Karpas-422 (cell line): ENCODE results near the gene SFI1. TPM values are rescaled to one million over a fixed set of nuclear protein-coding genes. Genes with fewer than 3 reads are reported as not detected.

Experiments
- DNase-seq: peaks from one replicate; pipeline ENCODE4 v3.0.0-alpha.2; 2015
- H2AFZ ChIP-seq: fragments of 200-600 bp; sonication (generic); 2 replicates; pipeline ENCODE4 v1.6.1; 2014; ENCODE audit warnings: antibody characterized with exemption, low read length, mixed read lengths
- H3K27ac ChIP-seq: fragments of 200-600 bp; sonication (generic); 2 replicates; pipeline ENCODE4 v1.5.1; 2014; ENCODE audit warnings: mild to moderate bottlenecking, low read length, moderate library complexity
- H3K27me3 ChIP-seq: fragments of 200-600 bp; sonication (generic); 2 replicates; pipeline ENCODE4 v1.6.1; 2014; ENCODE audit warnings: low read length, mixed read lengths
- H3K36me3 ChIP-seq: fragments of 200-600 bp; sonication (generic); 2 replicates; pipeline ENCODE4 v1.6.1; 2014; ENCODE audit warnings: low read length, mixed read lengths; ENCODE audit not compliant: insufficient read depth
- H3K4me1 ChIP-seq: fragments of 200-600 bp; sonication (generic); 2 replicates; pipeline ENCODE4 v1.6.1; 2014; ENCODE audit warnings: mild to moderate bottlenecking, low read length, mixed read lengths
- H3K4me2 ChIP-seq: fragments of 200-600 bp; sonication (generic); 2 replicates; pipeline ENCODE4 v1.6.1; 2014; ENCODE audit warnings: low read length, low read depth, mild to moderate bottlenecking; ENCODE audit not compliant: poor library complexity, severe bottlenecking
- H3K4me3 ChIP-seq: fragments of 200-600 bp; sonication (generic); 2 replicates; pipeline ENCODE4 v1.5.1; 2014; ENCODE audit warnings: mild to moderate bottlenecking, antibody characterized with exemption, low read length, mixed read lengths
- H3K79me2 ChIP-seq: fragments of 200-600 bp; sonication (generic); 2 replicates; pipeline ENCODE4 v1.6.1; 2014; ENCODE audit warnings: mild to moderate bottlenecking, low read length, mixed read lengths
- H3K9ac ChIP-seq: fragments of 200-600 bp; sonication (generic); 2 replicates; pipeline ENCODE4 v1.6.0; 2014; ENCODE audit warnings: low read length
- H3K9me2 ChIP-seq: fragments of 200-600 bp; sonication (generic), shearing (Covaris generic); replicated peaks from 2 replicates; pipeline ENCODE4 v1.6.0; 2014; ENCODE audit warnings: mild to moderate bottlenecking, low read length, moderate library complexity; ENCODE audit not compliant: insufficient read depth
- H3K9me3 ChIP-seq: fragments of 300-700, 200-600 bp; sonication (generic); 2 replicates; pipeline ENCODE4 v1.6.1; 2014; ENCODE audit warnings: low read length, mixed read lengths
- H4K20me1 ChIP-seq: fragments of 200-600 bp; sonication (generic); 2 replicates; pipeline ENCODE4 v1.6.1; 2014; ENCODE audit warnings: mild to moderate bottlenecking, antibody characterized with exemption, low read length, low read depth; ENCODE audit not compliant: insufficient read depth
- total RNA-seq: library from RNA; depleted of rRNA; stranded (reverse); fragments of >200 nt; shearing (Covaris generic); gene quantifications from 2 replicates; pipeline ENCODE4 v1.2.3, GENCODE V29; 2014; ENCODE audit warnings: low replicate concordance

SFI1 gene
- total RNA-seq, 1 experiment from 2014 or later: 43.2 TPM

- no peaks in the 10 kb centered on the region; the same call in 1 of the 2 replicates for H4K20me1 ChIP-seq
- DNase-seq: no peak
- no peak overlapping the region for H2AFZ ChIP-seq
These were observed 118.6 kb downstream of the SFI1 start for GRCh38 chr22:31614781-31615490.

GRCh38 chr22:31615491-31615860 lies 119.1 kb downstream of the SFI1 start:
- Histone ChIP-seq H3K9ac (no peak overlapping the region), H3K9me2 (no peaks in the 10 kb centered on the region), H2AFZ (no peak overlapping the region), H3K27ac (no peak overlapping the region; the same call in 1 of the 2 replicates), H3K4me3 (no peak overlapping the region), H3K79me2 (no peaks in the 10 kb centered on the region), H3K27me3 (no peaks in the 10 kb centered on the region), H3K9me3 (no peaks in the 10 kb centered on the region), H3K4me1 (peaks cover 8% of the 10 kb centered on the region), H4K20me1 (no peaks in the 10 kb centered on the region; the same call in 1 of the 2 replicates), H3K4me2 (no peak overlapping the region), H3K36me3 (peaks cover 14% of the 10 kb centered on the region)
- no peak for DNase-seq

More at GRCh38 chr22:31614781-31615490, 118.6 kb downstream of the SFI1 start:
- no peaks in the 10 kb centered on the region for H3K27me3 ChIP-seq
- H3K79me2 ChIP-seq: no peaks in the 10 kb centered on the region
- H3K36me3 ChIP-seq: peaks cover 14% of the 10 kb centered on the region
- no peak overlapping the region for H3K4me3 ChIP-seq
- H3K9me2 ChIP-seq: no peaks in the 10 kb centered on the region
- H3K9ac ChIP-seq: 0 out of 2 replicates have a peak overlapping the region, but pooled peaks have one; percentile 27
- H3K9me3 ChIP-seq: no peaks in the 10 kb centered on the region
- H3K4me2 ChIP-seq: no peak overlapping the region
- H3K4me1 ChIP-seq: peaks cover 8% of the 10 kb centered on the region
- H3K27ac ChIP-seq: no peak overlapping the region

GRCh38 chr22:31615940-31616314 lies 119.6 kb downstream of the SFI1 start:
- H4K20me1 ChIP-seq: no peaks in the 10 kb centered on the region; the same call in 1 of the 2 replicates
- H2AFZ ChIP-seq: no peak overlapping the region
- peaks cover 14% of the 10 kb centered on the region for H3K36me3 ChIP-seq
- no peaks in the 10 kb centered on the region for H3K27me3 ChIP-seq
- H3K9me3 ChIP-seq: no peaks in the 10 kb centered on the region
- no peaks in the 10 kb centered on the region for H3K79me2 ChIP-seq
- no peaks in the 10 kb centered on the region for H3K9me2 ChIP-seq
- no peak overlapping the region for H3K9ac ChIP-seq
- no peak overlapping the region for H3K4me3 ChIP-seq
- peaks cover 8% of the 10 kb centered on the region for H3K4me1 ChIP-seq
- DNase-seq: no peak
- H3K27ac ChIP-seq: no peak overlapping the region; the same call in 1 of the 2 replicates
- no peak overlapping the region for H3K4me2 ChIP-seq

GRCh38 chr22:31616315-31616980 lies 120.1 kb downstream of the SFI1 start:
- Histone ChIP-seq H3K4me2 (no peak overlapping the region), H3K27me3 (no peaks in the 10 kb centered on the region), H4K20me1 (no peaks in the 10 kb centered on the region; the same call in 1 of the 2 replicates), H2AFZ (no peak overlapping the region), H3K4me3 (no peak overlapping the region), H3K27ac (no peak overlapping the region), H3K4me1 (peaks cover 8% of the 10 kb centered on the region), H3K79me2 (no peaks in the 10 kb centered on the region), H3K9me3 (no peaks in the 10 kb centered on the region), H3K36me3 (peaks cover 14% of the 10 kb centered on the region), H3K9ac (no peak overlapping the region), H3K9me2 (no peaks in the 10 kb centered on the region)
- DNase-seq: no peak

- peaks cover 3% of the 10 kb centered on the region for H4K20me1 ChIP-seq
- H3K4me3 ChIP-seq: no peak overlapping the region
- no peak overlapping the region for H3K9ac ChIP-seq
- no peak overlapping the region for H3K27ac ChIP-seq
- H3K9me2 ChIP-seq: no peaks in the 10 kb centered on the region
- no peaks in the 10 kb centered on the region for H3K27me3 ChIP-seq
- no peak for DNase-seq
- no peak overlapping the region for H3K4me2 ChIP-seq
- peaks cover 4% of the 10 kb centered on the region; the same call in 1 of the 2 replicates for H3K79me2 ChIP-seq
- peaks cover 12% of the 10 kb centered on the region for H3K4me1 ChIP-seq
- H2AFZ ChIP-seq: no peak overlapping the region
- no peaks in the 10 kb centered on the region for H3K9me3 ChIP-seq
- peaks cover 14% of the 10 kb centered on the region for H3K36me3 ChIP-seq
These were observed 121.7 kb downstream of the SFI1 start for GRCh38 chr22:31618057-31618456.

- Histone ChIP-seq H3K4me2 (no peak overlapping the region), H3K9me2 (no peaks in the 10 kb centered on the region), H3K4me3 (no peak overlapping the region), H3K27me3 (no peaks in the 10 kb centered on the region), H3K4me1 (peaks cover 12% of the 10 kb centered on the region), H3K9ac (no peak overlapping the region), H4K20me1 (peaks cover 9% of the 10 kb centered on the region), H2AFZ (no peak overlapping the region), H3K27ac (no peak overlapping the region), H3K9me3 (no peaks in the 10 kb centered on the region), H3K79me2 (peaks cover 4% of the 10 kb centered on the region; the same call in 1 of the 2 replicates), H3K36me3 (peaks cover 14% of the 10 kb centered on the region)
- no peak for DNase-seq
These were observed 122.3 kb downstream of the SFI1 start for GRCh38 chr22:31618471-31619176.

GRCh38 chr22:31619611-31620300 lies 123.4 kb downstream of the SFI1 start:
- no peak overlapping the region for H3K4me3 ChIP-seq

More at GRCh38 chr22:31619611-31620300, 123.4 kb downstream of the SFI1 start:
- peaks cover 7% of the 10 kb centered on the region for H3K4me1 ChIP-seq
- no peaks in the 10 kb centered on the region for H3K9me3 ChIP-seq
- no peaks in the 10 kb centered on the region for H3K27me3 ChIP-seq
- peaks cover 14% of the 10 kb centered on the region for H3K36me3 ChIP-seq
- no peaks in the 10 kb centered on the region for H3K9me2 ChIP-seq
- no peak overlapping the region for H3K4me2 ChIP-seq
- H3K9ac ChIP-seq: no peak overlapping the region
- no peak overlapping the region for H3K27ac ChIP-seq
- no peak overlapping the region for H2AFZ ChIP-seq
- peaks cover 17% of the 10 kb centered on the region for H4K20me1 ChIP-seq
- DNase-seq: no peak
- H3K79me2 ChIP-seq: peaks cover 9% of the 10 kb centered on the region
